GM12878 (cell line): ENCODE results near the gene PCYOX1L. TPM values are rescaled to one million over a fixed set of nuclear protein-coding genes. Genes with fewer than 3 reads are reported as not detected.

Source experiments
- ATAC-seq: fragments of 200-7000 bp; cut with Tn5 transposase; 3 replicates; pipeline ENCODE4 v1.9.1; 2020; ENCODE audit warnings: mild to moderate bottlenecking, moderate library complexity
- BruUV-seq: library from RNA; stranded (reverse); fragments of 400-500 nt; replicated peaks from 2 replicates; lab custom pipeline; 2021; lab: Mats Ljungman, UMichigan
- CTCF ChIA-PET: fragments of 300-600 bp; sonication (Branson Sonifier 250); formaldehyde crosslinking; extraction: SDS; loops from one replicate; lab custom pipeline; 2021; ENCODE audit warnings: inconsistent platforms; lab: Yijun Ruan, JAX
- POLR2A ChIA-PET: fragments of 350-600 bp; formaldehyde crosslinking; extraction: SDS; loops from one replicate; lab custom pipeline; 2021; ENCODE audit warnings: inconsistent platforms; lab: Charles Lee
- RAD21 ChIA-PET: fragments of 300-600 bp; sonication (Branson Sonifier 250); formaldehyde crosslinking; loops from one replicate; lab custom pipeline; 2023; ENCODE audit warnings: antibody characterized with exemption; ENCODE audit not compliant: unreplicated experiment; lab: Charles Lee
- SMC1A ChIA-PET: fragments of 300-600 bp; sonication (Branson Sonifier 250); formaldehyde crosslinking; loops from one replicate; lab custom pipeline; 2023; ENCODE audit not compliant: unreplicated experiment, uncharacterized antibody; lab: Charles Lee
- DNase-seq: peaks from one replicate; pipeline ENCODE4 v3.0.0-alpha.2; 2011; ENCODE audit warnings: low read depth, low spot score
- FAIRE-seq: peaks from 3 replicates; lab custom pipeline; 2011; peaks lifted over from hg19 to GRCh38; lab: Jason Lieb, UNC
- H2AFZ ChIP-seq: 2 replicates; pipeline ENCODE4 v1.6.0; 2011; ENCODE audit warnings: low read depth, low read length, control low read depth; ENCODE audit not compliant: control insufficient read depth
- H3K27ac ChIP-seq: 2 replicates; pipeline ENCODE4 v1.5.1; 2011; ENCODE audit warnings: control low read depth; ENCODE audit not compliant: control insufficient read depth, insufficient read depth
- H3K27me3 ChIP-seq, 2 experiments: replicated peaks in 1 of 2; 2 replicates each; pipeline versions ENCODE4 v1.6.0 to v1.6.1; 2011; ENCODE audit warnings: low read length in 1 of 2; ENCODE audit not compliant: control insufficient read depth in 2 of 2, insufficient read depth in 2 of 2
- H3K36me3 ChIP-seq, 2 experiments: 2 replicates each; pipeline ENCODE4 v1.5.1; 2011; ENCODE audit warnings: low read length in 1 of 2; ENCODE audit not compliant: control insufficient read depth in 2 of 2, insufficient read depth in 2 of 2
- H3K4me1 ChIP-seq: 2 replicates; pipeline ENCODE4 v1.6.1; 2011; ENCODE audit warnings: mild to moderate bottlenecking, low read length, moderate library complexity, mixed read lengths; ENCODE audit not compliant: control insufficient read depth, insufficient read depth
- H3K4me2 ChIP-seq: 2 replicates; pipeline ENCODE4 v1.6.0; 2011; ENCODE audit warnings: control low read depth; ENCODE audit not compliant: control insufficient read depth, insufficient read depth
- H3K4me3 ChIP-seq: fragments of 200-600 bp; sonication (generic); 2 replicates; pipeline ENCODE4 v1.5.1; 2016
- H3K79me2 ChIP-seq: 2 replicates; pipeline ENCODE4 v1.6.0; 2011; ENCODE audit warnings: low read length; ENCODE audit not compliant: control insufficient read depth, insufficient read depth
- H3K9ac ChIP-seq: 2 replicates; pipeline ENCODE4 v1.8.0; 2011; ENCODE audit warnings: low read length, control low read depth, mixed read lengths; ENCODE audit not compliant: control insufficient read depth, insufficient read depth
- H3K9me3 ChIP-seq: replicated peaks from 3 replicates; pipeline ENCODE4 v1.5.1; 2011; ENCODE audit warnings: mild to moderate bottlenecking, low read length; ENCODE audit not compliant: control insufficient read depth, insufficient read depth
- H4K20me1 ChIP-seq: 2 replicates; pipeline ENCODE4 v1.6.0; 2011; ENCODE audit not compliant: control insufficient read depth, insufficient read depth
- CREM ChIP-seq: IDR thresholded peaks from 2 replicates; pipeline ENCODE4 v1.6.1; 2014; ENCODE audit warnings: antibody characterized with exemption, low read depth
- ELK1 ChIP-seq: IDR thresholded peaks from 2 replicates; pipeline ENCODE4 v1.6.1; 2012; ENCODE audit warnings: low read depth, low read length, improper control_type of control experiment
- GATAD2B ChIP-seq: fragments of 450-650 bp; conservative IDR thresholded peaks from 2 replicates; pipeline ENCODE4 v1.6.1; 2017; ENCODE audit warnings: low read depth, mild to moderate bottlenecking, moderate library complexity
- NFYA ChIP-seq: IDR thresholded peaks from 2 replicates; pipeline ENCODE4 v1.6.1; 2011; ENCODE audit warnings: low read depth, mild to moderate bottlenecking, low read length, improper control_type of control experiment, borderline replicate concordance
- NKRF ChIP-seq: fragments of 450-650 bp; conservative IDR thresholded peaks from 2 replicates; pipeline ENCODE4 v1.6.1; 2017; ENCODE audit warnings: mild to moderate bottlenecking, moderate library complexity
- SPI1 ChIP-seq: IDR thresholded peaks from 2 replicates; pipeline ENCODE4 v1.6.1; 2011; ENCODE audit warnings: low read depth, mild to moderate bottlenecking, low read length, moderate library complexity, borderline replicate concordance; ENCODE audit not compliant: insufficient read depth
- WGBS: methylation state at CpG from one replicate; pipeline ENCODE4 v1.1.6; 2016; ENCODE audit warnings: low lambda C conversion rate; ENCODE audit not compliant: insufficient replicate concordance, insufficient coverage; ENCODE audit errors: missing lambda C conversion rate; 5-methylcytosine and 5-hydroxymethylcytosine counted together
- in situ Hi-C: fragments of 300-500 bp; cut with MboI; formaldehyde crosslinking; loops from 9 replicates; pipeline ENCODE4 v1.14.3; 2018; ENCODE audit warnings: mixed read lengths
- intact Hi-C: fragments of 100-400 bp; cut with micrococcal nuclease; formaldehyde crosslinking; loops from one replicate; pipeline ENCODE4 v1.14.2; 2022; ENCODE audit not compliant: unreplicated experiment
- polyA plus RNA-seq, 11 experiments: library from polyadenylated mRNA; depleted of rRNA in 4 of 11; unstranded in 6 of 11; stranded (reverse) in 5 of 11; fragments of >200 nt; fragmentation: Nextera tagmentation in 4 of 11; fragmentation: Illumina TruSeq in 1 of 11; extraction: Ambion mirVana in 4 of 11; extraction: Trizol in 1 of 11; gene quantifications; 1 replicate in 1 of 11; 2 replicates in 10 of 11; pipeline versions ENCODE4 v1.2.1 to v1.2.3, GENCODE V29; 2011 to 2016; ENCODE audit warnings: inconsistent platforms in 2 of 11, missing spikeins in 2 of 11, low read depth in 1 of 11
- total RNA-seq, 4 experiments: library from RNA; depleted of rRNA in 3 of 4; stranded (reverse); fragments of >200 nt in 3 of 4; fragmentation: Illumina TruSeq in 1 of 4; extraction: Trizol in 1 of 4; gene quantifications; 2 replicates each; pipeline versions ENCODE4 v1.2.1 to v1.2.3, GENCODE V29; 2013 to 2021

PCYOX1L gene
- total and polyA plus RNA-seq, 10 of the 15 experiments (the other 5 are each of a cell fraction or from before 2014, with no cell fraction given), result 2.9 to 17.0 (median 12.9) TPM

- Histone ChIP-seq H3K27ac (peak overlapping the region; percentile 48), H3K4me3 (peak overlapping the region; percentile 84), H3K9ac (peak overlapping the region; percentile 80), H3K36me3 (no peaks in the 10 kb centered on the region; a peak in 2 of 4 replicates), H3K79me2 (peaks cover 10% of the 10 kb centered on the region), H3K4me1 (peaks cover 13% of the 10 kb centered on the region), H4K20me1 (no peaks in the 10 kb centered on the region), H2AFZ (peak overlapping the region; percentile 96), H3K4me2 (peak overlapping the region; percentile 95), H3K27me3 (no peaks in the 10 kb centered on the region)
- SMC1A ChIA-PET, result interaction anchor here (0.6 to 4.0 kb wide), 6 partner anchors 12 to 597 kb away, joined by 3 to 23 read pairs (median 3); partner anchors contain the start of gene GRPEL2
- 4% methylated on average over 14 of the region's 18 CpGs for WGBS
- ATAC-seq (peak; percentile 43), FAIRE-seq (no peak)
- RAD21 ChIA-PET, result interaction anchor here (0.8 to 3.1 kb wide), 6 partner anchors 12 to 260 kb away, joined by 3 to 30 read pairs (median 5); partner anchors contain the start of genes CSNK1A1 and GRPEL2
- in situ Hi-C loops (no loop called here), intact Hi-C loops (no loop called here)
- CTCF ChIA-PET, result interaction anchor here (1.0 to 7.5 kb wide), 10 partner anchors 9 to 260 kb away, joined by 3 to 81 read pairs (median 6); partner anchors contain the start of genes CSNK1A1 and GRPEL2
- POLR2A ChIA-PET, result interaction anchor here (0.6 to 4.2 kb wide), 8 partner anchors 9 to 1068 kb away, joined by 3 to 66 read pairs (median 4); partner anchors contain the start of genes CSNK1A1 and GRPEL2
- BruUV-seq, result TSS peak; percentile 52
- TF ChIP-seq CREM, result no peak
- TF ChIP-seq NKRF, result 0 out of 2 replicates have a peak, but pooled peaks have one; percentile 27
- no peak for TF ChIP-seq NFYA
- no peak for TF ChIP-seq ELK1
- TF ChIP-seq SPI1, result 0 out of 2 replicates have a peak, but pooled peaks have one; percentile 13
- TF ChIP-seq GATAD2B, result 0 out of 2 replicates have a peak, but pooled peaks have one; percentile 5
- TF ChIP-seq, all 136 proteins: peak for 3
- no peak for DNase-seq
- no peaks in the 10 kb centered on the region for H3K9me3 ChIP-seq
These were observed 427 bp downstream of the PCYOX1L start for GRCh38 chr5:149358294-149358651.
